Thoracic aorta (tissue), 2 donors: ENCODE data around the gene METAP1D. TPM values are rescaled to one million over a fixed set of nuclear protein-coding genes. Genes with fewer than 3 reads are reported as not detected.

Source experiments
- ATAC-seq: fragments of 150-250 bp; one replicate; pipeline ENCODE4 v1.8.0; 2017; ENCODE audit warnings: low read depth; ENCODE audit not compliant: insufficient number of reproducible peaks, low FRiP score
- DNase-seq: peaks from one replicate; pipeline ENCODE4 v3.0.0-alpha.2; 2020; ENCODE audit warnings: low spot score
- H3K27ac ChIP-seq, 2 donors: fragments of 200-600 bp; sonication (generic); 1 replicate in 1 of 2; 2 replicates in 1 of 2; pipeline ENCODE4 v1.5.1; 2016; ENCODE audit warnings: mild to moderate bottlenecking in 2 of 2, moderate library complexity in 2 of 2
- H3K27me3 ChIP-seq: fragments of 200-600 bp; sonication (generic); replicated peaks from 2 replicates; pipeline ENCODE4 v1.6.0; 2016; ENCODE audit warnings: mild to moderate bottlenecking; ENCODE audit not compliant: insufficient read depth
- H3K36me3 ChIP-seq: fragments of 200-600 bp; sonication (generic); one replicate; pipeline ENCODE4 v1.5.1; 2016
- H3K4me1 ChIP-seq, 2 donors: fragments of 200-600 bp; sonication (generic); 1 replicate in 1 of 2; 2 replicates in 1 of 2; pipeline versions ENCODE4 v1.5.1 to v1.6.0; 2016; ENCODE audit warnings: low read depth in 2 of 2, mild to moderate bottlenecking in 1 of 2; ENCODE audit not compliant: control insufficient read depth in 1 of 2
- H3K4me3 ChIP-seq: fragments of 200-600 bp; sonication (generic); 2 replicates; pipeline ENCODE4 v1.5.1; 2016; ENCODE audit warnings: mild to moderate bottlenecking
- H3K9me3 ChIP-seq: fragments of 200-600 bp; sonication (generic); 2 replicates; pipeline ENCODE4 v1.5.1; 2016
- total RNA-seq, 2 donors: library from RNA; depleted of rRNA; stranded (reverse); fragments of >200 nt; gene quantifications; one replicate each; pipeline versions ENCODE4 v1.1.0 to v1.2.3, GENCODE V29; 2016
- TF ChIP-seq, protein P1 (sequence below): fragments of 200-600 bp; sonication (generic); IDR thresholded peaks from one replicate; pipeline ENCODE4 v1.5.1; 2019; ENCODE audit warnings: antibody characterized with exemption

Gene METAP1D
- total RNA-seq, 2 donors from 2014 or later: 3.2 to 10.8 TPM

DNA sequence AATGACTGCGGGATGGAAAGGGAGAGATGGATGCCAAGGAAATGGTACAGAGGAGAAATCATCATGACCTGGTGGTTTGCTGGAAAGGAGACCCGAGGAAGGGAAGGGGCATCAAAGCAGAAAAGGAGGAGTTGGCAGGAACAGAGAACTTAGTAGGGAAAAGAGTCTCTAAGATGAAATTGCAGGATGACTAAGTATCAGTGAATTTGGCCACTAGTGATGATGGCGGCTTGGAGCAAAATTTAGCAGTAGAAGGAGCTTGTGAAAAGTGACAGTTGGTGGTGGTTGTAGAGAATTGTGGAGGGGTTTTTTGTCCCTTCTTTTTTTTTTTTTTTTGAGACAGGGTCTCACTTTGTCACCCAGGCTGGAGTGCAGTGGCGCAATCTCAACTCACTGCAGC, 10.1 kb downstream of the METAP1D start:
- ATAC-seq (no peak), DNase-seq (no peak)
- Histone ChIP-seq H3K36me3 (no peaks in the 10 kb centered on the region), H3K27ac (no peak overlapping the region), H3K4me1 (no peaks in the 10 kb centered on the region), H3K27me3 (no peaks in the 10 kb centered on the region), H3K9me3 (no peaks in the 10 kb centered on the region), H3K4me3 (no peak overlapping the region)
- TF ChIP-seq, protein P1, sequence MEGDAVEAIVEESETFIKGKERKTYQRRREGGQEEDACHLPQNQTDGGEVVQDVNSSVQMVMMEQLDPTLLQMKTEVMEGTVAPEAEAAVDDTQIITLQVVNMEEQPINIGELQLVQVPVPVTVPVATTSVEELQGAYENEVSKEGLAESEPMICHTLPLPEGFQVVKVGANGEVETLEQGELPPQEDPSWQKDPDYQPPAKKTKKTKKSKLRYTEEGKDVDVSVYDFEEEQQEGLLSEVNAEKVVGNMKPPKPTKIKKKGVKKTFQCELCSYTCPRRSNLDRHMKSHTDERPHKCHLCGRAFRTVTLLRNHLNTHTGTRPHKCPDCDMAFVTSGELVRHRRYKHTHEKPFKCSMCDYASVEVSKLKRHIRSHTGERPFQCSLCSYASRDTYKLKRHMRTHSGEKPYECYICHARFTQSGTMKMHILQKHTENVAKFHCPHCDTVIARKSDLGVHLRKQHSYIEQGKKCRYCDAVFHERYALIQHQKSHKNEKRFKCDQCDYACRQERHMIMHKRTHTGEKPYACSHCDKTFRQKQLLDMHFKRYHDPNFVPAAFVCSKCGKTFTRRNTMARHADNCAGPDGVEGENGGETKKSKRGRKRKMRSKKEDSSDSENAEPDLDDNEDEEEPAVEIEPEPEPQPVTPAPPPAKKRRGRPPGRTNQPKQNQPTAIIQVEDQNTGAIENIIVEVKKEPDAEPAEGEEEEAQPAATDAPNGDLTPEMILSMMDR: no peak

DNA sequence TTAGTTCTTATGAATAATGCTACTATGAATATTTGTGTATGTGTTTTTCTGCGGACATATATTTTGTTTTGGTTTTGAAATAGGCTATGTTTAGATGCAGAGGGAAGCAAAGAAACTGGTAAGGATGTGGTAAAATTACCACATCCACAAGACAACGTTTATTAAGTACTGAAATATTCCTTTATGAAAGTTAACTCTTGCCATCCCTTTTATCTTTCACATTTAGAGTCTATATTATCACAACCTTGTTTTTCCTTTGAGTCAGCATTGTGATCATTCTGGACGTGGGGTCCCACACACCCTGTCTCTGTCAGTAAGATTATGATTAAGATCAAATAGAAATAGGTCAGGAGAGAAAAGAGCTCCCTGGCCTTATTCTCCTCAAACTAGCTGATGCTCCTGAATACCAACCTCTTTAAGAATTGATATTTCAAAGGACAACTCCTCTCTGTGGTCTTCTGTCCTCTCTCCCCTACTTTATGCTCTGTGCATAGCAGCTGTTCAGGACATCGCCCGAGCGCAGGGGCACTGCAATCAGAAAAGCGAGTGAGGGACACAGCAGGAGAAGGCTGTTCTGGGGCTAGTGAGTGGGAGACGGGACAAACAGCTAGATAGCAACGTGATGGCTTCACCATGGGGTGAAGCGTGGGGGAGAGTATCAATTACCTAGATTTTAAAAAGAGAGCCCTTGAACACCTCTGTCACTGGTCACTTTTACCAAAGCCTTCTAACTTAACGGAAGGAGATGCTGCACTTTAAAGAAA, 12.2 kb downstream of the METAP1D start:
- ATAC-seq (no peak), DNase-seq (no peak)
- H3K4me1 ChIP-seq: no peaks in the 10 kb centered on the region
- TF ChIP-seq, protein P1: no peak
- no peaks in the 10 kb centered on the region for H3K27me3 ChIP-seq
- H3K27ac ChIP-seq: no peak overlapping the region
- H3K36me3 ChIP-seq: no peaks in the 10 kb centered on the region
- H3K4me3 ChIP-seq: no peak overlapping the region
- no peaks in the 10 kb centered on the region for H3K9me3 ChIP-seq

DNA sequence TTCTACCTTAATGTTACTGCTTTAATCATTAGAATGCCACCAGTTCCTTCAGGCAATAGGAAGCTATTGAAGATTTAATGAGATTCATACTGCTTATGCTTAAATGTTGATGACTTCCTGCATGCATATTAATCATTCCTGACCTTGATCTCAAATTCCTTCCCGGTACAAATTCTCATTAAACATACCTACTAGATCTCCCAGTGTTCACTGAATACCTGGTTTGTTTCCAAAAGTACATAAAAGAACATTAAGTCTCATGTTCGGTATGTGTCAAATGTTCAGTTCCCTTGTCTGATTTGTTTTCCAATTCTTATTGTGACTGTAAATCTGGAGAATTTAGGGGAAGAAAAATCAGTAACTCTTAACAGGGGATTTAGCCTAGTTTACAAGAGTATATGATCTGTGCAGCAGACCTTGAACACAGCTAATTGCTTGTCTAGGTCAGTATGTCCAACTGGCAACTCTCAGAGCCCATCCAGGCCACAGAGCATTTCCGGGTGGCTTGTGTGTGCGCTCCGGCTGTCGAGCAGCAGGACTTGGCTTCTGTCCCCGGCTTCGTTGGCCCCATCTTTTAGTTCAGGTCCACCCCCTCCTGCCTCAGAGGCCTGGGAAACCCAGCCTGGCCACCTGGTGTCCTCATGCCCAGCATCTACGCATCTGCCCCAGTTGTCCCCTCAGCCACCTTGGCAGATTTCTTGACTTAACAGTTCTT, 13.1 kb downstream of the METAP1D start:
- no peak overlapping the region for H3K27ac ChIP-seq
- no peak for ATAC-seq
- H3K36me3 ChIP-seq: no peaks in the 10 kb centered on the region
- TF ChIP-seq, protein P1: no peak
- no peaks in the 10 kb centered on the region for H3K4me1 ChIP-seq
- no peaks in the 10 kb centered on the region for H3K9me3 ChIP-seq
- H3K27me3 ChIP-seq: no peaks in the 10 kb centered on the region
- DNase-seq: no peak
- H3K4me3 ChIP-seq: no peak overlapping the region

DNA sequence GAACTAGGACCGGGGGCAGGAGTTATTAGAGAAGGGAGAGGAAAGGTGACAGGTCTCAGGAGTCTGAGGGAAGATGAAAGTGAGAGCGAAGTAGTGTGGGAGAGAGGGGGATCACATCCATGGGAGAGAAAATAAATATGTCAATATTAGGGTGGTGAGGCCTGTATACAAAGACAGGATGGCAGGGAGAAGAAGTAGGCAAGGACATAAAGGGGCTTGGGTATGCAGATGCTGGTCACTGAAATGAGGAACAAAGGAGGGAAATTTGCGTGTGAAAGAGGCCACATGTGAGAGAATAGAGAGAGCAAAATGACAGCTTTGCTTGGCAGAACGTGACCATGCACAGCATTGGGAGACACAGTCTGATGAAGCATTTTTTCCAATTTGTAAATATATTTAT, 13.6 kb downstream of the METAP1D start:
- H3K4me1 ChIP-seq: no peaks in the 10 kb centered on the region
- no peak overlapping the region for H3K27ac ChIP-seq
- no peak for ATAC-seq
- H3K36me3 ChIP-seq: no peaks in the 10 kb centered on the region
- TF ChIP-seq, protein P1: no peak
- H3K9me3 ChIP-seq: no peaks in the 10 kb centered on the region
- no peaks in the 10 kb centered on the region for H3K27me3 ChIP-seq
- no peak overlapping the region for H3K4me3 ChIP-seq
- DNase-seq: no peak

DNA sequence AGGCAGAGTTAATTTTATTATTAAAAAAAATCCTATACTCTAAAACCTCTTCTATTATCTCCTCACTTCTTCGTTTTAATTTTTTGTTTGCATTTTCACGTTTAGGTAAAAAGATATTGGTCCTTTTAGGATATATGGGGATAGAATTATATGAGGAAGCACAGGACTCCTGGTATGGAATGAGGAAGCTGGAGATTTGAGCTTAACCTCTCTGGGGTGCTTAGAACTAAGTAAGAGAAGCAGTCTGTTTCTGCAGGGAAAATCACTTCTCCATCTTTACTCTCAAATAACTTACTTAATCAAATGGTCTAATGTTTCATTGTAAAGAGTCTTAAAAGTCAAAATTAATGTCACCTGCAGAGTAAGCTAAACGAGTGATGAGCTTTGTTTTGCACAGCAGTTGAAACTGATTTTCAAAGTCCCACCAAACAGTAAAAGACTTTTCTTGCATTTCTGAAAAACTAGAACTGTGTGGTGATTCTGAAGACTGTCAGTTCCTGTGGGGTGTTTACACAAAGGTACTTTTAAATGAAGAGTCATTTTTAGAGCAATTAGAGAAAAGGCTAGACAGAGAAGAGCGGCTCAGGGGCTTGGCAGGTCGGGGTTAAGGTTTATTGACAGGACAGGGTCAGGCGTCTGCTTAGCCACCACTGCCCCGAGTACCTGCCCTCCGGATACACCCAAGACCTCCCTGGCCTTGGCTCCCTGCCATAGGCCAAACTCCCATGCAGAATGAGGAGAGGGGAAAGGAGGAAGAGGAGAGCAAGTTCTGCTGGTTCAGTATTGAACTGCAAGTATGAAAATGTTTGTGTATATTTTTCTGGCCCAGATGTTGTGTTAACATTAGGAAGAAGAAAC, 21.6 kb downstream of the METAP1D start:
- Histone ChIP-seq H3K9me3 (no peaks in the 10 kb centered on the region), H3K36me3 (no peaks in the 10 kb centered on the region), H3K27me3 (no peaks in the 10 kb centered on the region), H3K4me1 (peaks cover 0 to 4% of the 10 kb centered on the region in 2 donors), H3K4me3 (no peak overlapping the region), H3K27ac (no peak overlapping the region)
- ATAC-seq: no peak
- DNase-seq: no peak
- TF ChIP-seq, protein P1: no peak
